Measurements from ENCODE around the gene NPFFR1. TPM values are rescaled to one million over a fixed set of nuclear protein-coding genes. Genes with fewer than 3 reads are reported as not detected.

Gene NPFFR1
- total RNA-seq, 1 experiment from 2014 or later, result 0.05 TPM

DNA sequence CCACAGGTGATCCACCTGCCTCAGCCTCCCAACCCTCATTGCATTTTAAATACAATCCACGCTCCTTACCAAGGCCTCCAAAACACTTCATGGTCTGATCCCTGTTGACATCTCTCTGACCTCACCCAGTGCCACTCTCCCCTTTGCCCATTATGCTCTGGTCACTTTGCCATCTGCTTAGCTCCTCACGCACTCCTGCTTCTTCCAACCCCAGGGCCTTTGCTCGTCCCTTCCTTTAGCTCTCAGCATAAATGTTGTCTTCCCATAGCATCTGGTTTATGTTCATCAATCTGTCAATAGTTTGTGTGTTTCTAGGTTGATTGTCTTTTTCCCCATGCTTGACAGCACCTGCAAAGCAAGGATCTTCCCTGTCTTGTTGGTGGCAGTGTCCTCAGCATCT is 14.1 kb downstream of the NPFFR1 start:
- POLR2A ChIA-PET, result no interaction called here
- DNase-seq (ENCODE audit: low read depth, low spot score) (no peak), ATAC-seq (no peak)
- intact Hi-C loops (cut with micrococcal nuclease; ENCODE audit: unreplicated experiment) (no loop called here), in situ Hi-C loops (cut with HindIII; ENCODE audit: low pct_unique_long_range_greater_than_20kb, low sequenced_read_pairs) (no loop called here)
- no peaks in the 10 kb centered on the region for H3K9me3 ChIP-seq (ENCODE audit: control insufficient read depth, insufficient read depth, low read depth, low read length)
- no peaks in the 10 kb centered on the region for H3K36me3 ChIP-seq (ENCODE audit: control insufficient read depth, insufficient read depth, low read length)
- CTCF ChIA-PET, result no interaction called here
- no peak overlapping the region for H3K27ac ChIP-seq (ENCODE audit: low read length)
- H3K27me3 ChIP-seq (ENCODE audit: control insufficient read depth, insufficient read depth, low read length), result no peaks in the 10 kb centered on the region
- no peak overlapping the region for H3K4me3 ChIP-seq (ENCODE audit: low read depth in 2 of 2, low read length in 2 of 2)
- TF ChIP-seq TCF7L2 (IDR thresholded peaks at IDR 0.05; ENCODE audit: low read depth, low read length), result no peak
- H3K4me1 ChIP-seq (ENCODE audit: control insufficient read depth, insufficient read depth, low read length), result no peaks in the 10 kb centered on the region
- BruUV-seq (replicated peaks), result no TSS peak

DNA sequence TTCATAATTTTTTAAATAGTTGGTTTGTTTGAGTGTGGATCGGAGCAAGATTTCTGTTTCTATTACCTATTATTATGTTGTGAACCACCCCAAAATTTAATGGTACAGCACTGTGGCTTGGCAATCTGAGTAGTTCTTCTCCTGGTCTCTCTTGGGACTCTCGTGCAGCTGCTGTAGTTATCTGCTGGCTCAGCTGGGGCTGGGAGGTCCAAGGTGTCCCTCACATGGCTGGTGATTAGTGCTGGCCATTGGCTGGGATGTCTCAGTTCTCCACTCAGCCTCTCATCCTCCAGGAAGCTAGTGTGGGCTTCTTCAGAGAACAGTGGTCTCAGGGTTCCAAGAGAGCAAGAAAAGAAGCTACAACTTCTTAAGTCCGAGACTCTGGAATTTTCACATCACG is 15.4 kb downstream of the NPFFR1 start:
- H3K27me3 ChIP-seq (ENCODE audit: control insufficient read depth, insufficient read depth, low read length), result no peaks in the 10 kb centered on the region
- BruUV-seq (replicated peaks), result no TSS peak
- no peaks in the 10 kb centered on the region for H3K36me3 ChIP-seq (ENCODE audit: control insufficient read depth, insufficient read depth, low read length)
- ATAC-seq (no peak), DNase-seq (ENCODE audit: low read depth, low spot score) (no peak)
- H3K4me3 ChIP-seq (ENCODE audit: low read depth in 2 of 2, low read length in 2 of 2), result no peak overlapping the region
- intact Hi-C loops (cut with micrococcal nuclease; ENCODE audit: unreplicated experiment), result no loop called here
- H3K4me1 ChIP-seq (ENCODE audit: control insufficient read depth, insufficient read depth, low read length), result no peaks in the 10 kb centered on the region
- in situ Hi-C loops (cut with HindIII; ENCODE audit: low pct_unique_long_range_greater_than_20kb, low sequenced_read_pairs), result no loop called here
- TF ChIP-seq SIN3A (IDR thresholded peaks at IDR 0.05; ENCODE audit: borderline replicate concordance, insufficient read depth, low read depth, low read length) (no peak), POLR2AphosphoS5 (IDR thresholded peaks at IDR 0.05; ENCODE audit: low read depth, low read length) (no peak), TCF7L2 (IDR thresholded peaks at IDR 0.05; ENCODE audit: low read depth, low read length) (no peak), REST (IDR thresholded peaks at IDR 0.05; ENCODE audit: insufficient read depth in 1 of 2, low read depth in 2 of 2, low read length in 1 of 2) (no peak)
- TF ChIP-seq, protein P1, sequence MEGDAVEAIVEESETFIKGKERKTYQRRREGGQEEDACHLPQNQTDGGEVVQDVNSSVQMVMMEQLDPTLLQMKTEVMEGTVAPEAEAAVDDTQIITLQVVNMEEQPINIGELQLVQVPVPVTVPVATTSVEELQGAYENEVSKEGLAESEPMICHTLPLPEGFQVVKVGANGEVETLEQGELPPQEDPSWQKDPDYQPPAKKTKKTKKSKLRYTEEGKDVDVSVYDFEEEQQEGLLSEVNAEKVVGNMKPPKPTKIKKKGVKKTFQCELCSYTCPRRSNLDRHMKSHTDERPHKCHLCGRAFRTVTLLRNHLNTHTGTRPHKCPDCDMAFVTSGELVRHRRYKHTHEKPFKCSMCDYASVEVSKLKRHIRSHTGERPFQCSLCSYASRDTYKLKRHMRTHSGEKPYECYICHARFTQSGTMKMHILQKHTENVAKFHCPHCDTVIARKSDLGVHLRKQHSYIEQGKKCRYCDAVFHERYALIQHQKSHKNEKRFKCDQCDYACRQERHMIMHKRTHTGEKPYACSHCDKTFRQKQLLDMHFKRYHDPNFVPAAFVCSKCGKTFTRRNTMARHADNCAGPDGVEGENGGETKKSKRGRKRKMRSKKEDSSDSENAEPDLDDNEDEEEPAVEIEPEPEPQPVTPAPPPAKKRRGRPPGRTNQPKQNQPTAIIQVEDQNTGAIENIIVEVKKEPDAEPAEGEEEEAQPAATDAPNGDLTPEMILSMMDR (IDR thresholded peaks at IDR 0.05), result no peak
- no peak overlapping the region for H3K27ac ChIP-seq (ENCODE audit: low read length)
- H3K9me3 ChIP-seq (ENCODE audit: control insufficient read depth, insufficient read depth, low read depth, low read length), result no peaks in the 10 kb centered on the region
- ChIA-PET POLR2A (no interaction called here), CTCF (no interaction called here)

DNA sequence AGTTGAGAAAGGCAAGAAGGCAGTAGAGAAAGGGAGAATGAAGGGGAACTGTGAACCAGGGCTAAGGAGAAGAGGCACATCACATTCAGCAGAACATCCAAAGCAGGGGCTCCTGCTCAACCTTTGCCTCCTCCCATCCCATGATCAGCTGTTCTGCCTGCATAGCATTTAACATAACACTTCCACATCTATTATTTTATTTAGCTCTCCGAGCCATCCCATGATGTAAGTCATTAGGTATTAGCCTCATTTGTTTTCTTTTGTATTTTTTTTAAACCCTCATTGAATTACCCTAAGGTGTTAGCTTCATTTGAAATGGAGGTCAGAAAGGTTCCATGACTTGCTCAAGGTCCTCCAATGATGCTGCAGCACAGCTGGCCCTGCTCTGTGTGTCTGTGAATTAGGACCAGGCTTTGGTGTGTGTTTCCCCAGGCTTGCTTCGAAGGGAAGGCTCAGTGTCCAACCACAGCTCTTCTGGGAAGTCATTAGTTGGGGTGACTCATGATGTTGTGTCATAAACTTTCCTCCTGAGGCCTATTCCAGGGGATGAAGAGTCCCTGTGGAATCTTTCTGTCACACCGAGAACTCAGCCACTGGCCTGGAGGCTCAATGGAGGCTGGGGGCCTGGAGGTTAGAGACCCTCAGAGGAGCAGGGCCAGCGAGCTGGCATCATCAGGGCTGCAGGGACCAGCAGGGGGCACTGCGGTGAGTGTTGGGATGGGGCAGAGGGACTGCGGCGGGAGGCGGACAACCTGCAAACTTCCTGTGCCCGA is 16.5 kb downstream of the NPFFR1 start:
- TF ChIP-seq TCF7L2 (IDR thresholded peaks at IDR 0.05; ENCODE audit: low read depth, low read length), result no peak
- TF ChIP-seq, protein P1 (IDR thresholded peaks at IDR 0.05), result peak; percentile 31
- TF ChIP-seq POLR2AphosphoS5 (IDR thresholded peaks at IDR 0.05; ENCODE audit: low read depth, low read length), result no peak
- no peak for TF ChIP-seq REST (IDR thresholded peaks at IDR 0.05; ENCODE audit: insufficient read depth in 1 of 2, low read depth in 2 of 2, low read length in 1 of 2)
- intact Hi-C loops (cut with micrococcal nuclease; ENCODE audit: unreplicated experiment), result no loop called here
- H3K4me1 ChIP-seq (ENCODE audit: control insufficient read depth, insufficient read depth, low read length), result no peaks in the 10 kb centered on the region
- CTCF ChIA-PET, result no interaction called here
- H3K36me3 ChIP-seq (ENCODE audit: control insufficient read depth, insufficient read depth, low read length), result no peaks in the 10 kb centered on the region
- DNase-seq (ENCODE audit: low read depth, low spot score), result peak; percentile 55
- no TSS peak for BruUV-seq (replicated peaks)
- POLR2A ChIA-PET, result no interaction called here
- no peaks in the 10 kb centered on the region for H3K27me3 ChIP-seq (ENCODE audit: control insufficient read depth, insufficient read depth, low read length)
- no peak overlapping the region for H3K4me3 ChIP-seq (ENCODE audit: low read depth in 2 of 2, low read length in 2 of 2)
- in situ Hi-C loops (cut with HindIII; ENCODE audit: low pct_unique_long_range_greater_than_20kb, low sequenced_read_pairs), result no loop called here
- no peak overlapping the region for H3K27ac ChIP-seq (ENCODE audit: low read length)
- H3K9me3 ChIP-seq (ENCODE audit: control insufficient read depth, insufficient read depth, low read depth, low read length), result no peaks in the 10 kb centered on the region
- ATAC-seq, result peak; percentile 85

Measured in Panc1 (cell line).